ENCODE data around the gene CYGB.

Gene CYGB

DNA sequence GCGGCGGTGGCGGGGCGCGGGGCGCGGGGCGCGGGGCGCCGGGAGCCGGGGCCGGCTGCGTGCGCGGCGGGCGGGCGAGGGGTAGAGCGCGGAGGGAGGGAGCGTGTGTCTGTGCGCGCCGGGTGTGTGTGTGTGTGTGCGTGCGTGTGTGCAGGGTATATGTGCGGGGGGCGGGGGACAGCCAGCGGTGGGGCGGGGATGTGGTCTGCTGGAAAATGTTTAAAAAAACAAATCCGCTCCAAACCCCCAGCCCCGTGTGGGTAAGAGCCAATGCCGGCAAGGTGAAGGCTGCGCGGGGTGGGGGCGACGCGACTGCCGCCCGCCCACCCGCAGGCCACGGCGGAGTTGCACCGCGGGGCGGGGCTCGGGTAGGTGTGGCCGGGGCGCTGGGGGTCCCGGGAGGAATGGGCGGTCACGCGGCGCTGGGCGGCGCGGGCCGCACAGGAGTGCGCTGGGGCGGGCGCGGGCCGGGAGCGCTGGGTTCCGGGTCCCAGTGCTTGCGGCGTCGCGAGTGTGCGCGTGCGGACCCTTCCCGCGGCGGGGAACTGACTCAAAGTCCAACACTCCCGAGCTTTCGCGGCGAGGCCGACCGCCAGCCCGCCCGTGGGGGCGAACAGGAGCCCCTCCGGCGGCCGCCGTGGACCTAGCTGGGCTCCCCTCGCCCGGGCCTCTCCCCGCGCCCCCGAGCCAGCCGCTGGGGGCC is at the start of gene CYGB:
CYGB (minus strand) TSS at position 132 of the 703 bp plus-strand sequence. CDS start 167 bp downstream, outside the sequence.
- Histone ChIP-seq H3K4me1 (ENCODE audit: insufficient read depth, low read length) (peaks cover 8% of the 10 kb centered on the region), H3K36me3 (ENCODE audit: insufficient read depth, low read length) (no peaks in the 10 kb centered on the region), H3K27me3 (ENCODE audit: control insufficient read depth in 1 of 2, insufficient read depth in 2 of 2, low read length in 2 of 2) (peaks cover 0 to 35% of the 10 kb centered on the region in 2 donors), H3K27ac (ENCODE audit: low read depth, low read length) (no peak within 1 kb of the TSS), H3K4me3 (ENCODE audit: low read depth in 1 of 2, low read length in 2 of 2) (peak within 1 kb of the TSS; percentile 38 to 63), H3K9me3 (ENCODE audit: low read length) (no peaks in the 10 kb centered on the region), H3K9ac (ENCODE audit: low read length) (no peak within 1 kb of the TSS)

DNA sequence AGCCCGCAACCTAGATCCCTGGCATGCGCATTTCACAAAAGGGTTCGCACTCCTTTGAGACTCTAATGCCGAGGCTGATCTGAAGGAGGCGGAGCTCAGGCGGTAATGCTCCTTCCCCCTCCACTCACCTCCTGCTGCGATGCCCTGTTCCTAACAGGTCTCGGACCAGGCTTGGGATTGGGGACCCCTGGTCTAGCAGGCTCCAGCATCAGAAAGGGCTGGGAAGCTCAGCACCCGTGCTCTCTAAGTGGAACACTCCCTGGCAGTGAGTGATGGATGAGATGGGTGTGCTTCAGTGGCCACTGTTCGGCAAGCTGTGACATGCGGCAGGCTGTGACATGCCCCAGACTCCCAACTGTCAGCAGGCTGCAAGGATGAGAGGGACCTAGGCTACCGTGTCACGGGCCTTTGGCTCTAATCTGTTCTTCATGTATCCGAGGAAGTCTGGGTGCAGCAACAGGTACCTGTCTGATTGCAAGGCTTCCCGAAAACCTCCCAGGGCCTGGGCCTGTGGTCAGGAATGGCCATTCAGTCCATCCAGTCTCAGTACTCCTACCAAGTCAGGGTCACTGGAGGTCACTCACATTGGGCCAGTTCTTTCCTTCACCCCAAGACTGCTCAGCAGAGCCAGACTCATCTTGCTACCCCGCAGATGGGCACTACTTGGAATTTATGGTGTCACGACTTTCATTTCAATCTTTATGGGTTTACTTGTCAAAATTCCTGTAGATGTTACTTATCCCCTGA is 49.4 kb upstream of the CYGB start:
- Histone ChIP-seq H3K36me3 (ENCODE audit: insufficient read depth, low read length) (no peaks in the 10 kb centered on the region), H3K27ac (ENCODE audit: low read depth, low read length) (no peak overlapping the region), H3K27me3 (ENCODE audit: control insufficient read depth in 1 of 2, insufficient read depth in 2 of 2, low read length in 2 of 2) (peaks cover 9 to 38% of the 10 kb centered on the region in 2 donors), H3K9ac (ENCODE audit: low read length) (no peak overlapping the region), H3K4me1 (ENCODE audit: insufficient read depth, low read length) (no peaks in the 10 kb centered on the region), H3K4me3 (ENCODE audit: low read depth in 1 of 2, low read length in 2 of 2) (no peak overlapping the region), H3K9me3 (ENCODE audit: low read length) (no peaks in the 10 kb centered on the region)

DNA sequence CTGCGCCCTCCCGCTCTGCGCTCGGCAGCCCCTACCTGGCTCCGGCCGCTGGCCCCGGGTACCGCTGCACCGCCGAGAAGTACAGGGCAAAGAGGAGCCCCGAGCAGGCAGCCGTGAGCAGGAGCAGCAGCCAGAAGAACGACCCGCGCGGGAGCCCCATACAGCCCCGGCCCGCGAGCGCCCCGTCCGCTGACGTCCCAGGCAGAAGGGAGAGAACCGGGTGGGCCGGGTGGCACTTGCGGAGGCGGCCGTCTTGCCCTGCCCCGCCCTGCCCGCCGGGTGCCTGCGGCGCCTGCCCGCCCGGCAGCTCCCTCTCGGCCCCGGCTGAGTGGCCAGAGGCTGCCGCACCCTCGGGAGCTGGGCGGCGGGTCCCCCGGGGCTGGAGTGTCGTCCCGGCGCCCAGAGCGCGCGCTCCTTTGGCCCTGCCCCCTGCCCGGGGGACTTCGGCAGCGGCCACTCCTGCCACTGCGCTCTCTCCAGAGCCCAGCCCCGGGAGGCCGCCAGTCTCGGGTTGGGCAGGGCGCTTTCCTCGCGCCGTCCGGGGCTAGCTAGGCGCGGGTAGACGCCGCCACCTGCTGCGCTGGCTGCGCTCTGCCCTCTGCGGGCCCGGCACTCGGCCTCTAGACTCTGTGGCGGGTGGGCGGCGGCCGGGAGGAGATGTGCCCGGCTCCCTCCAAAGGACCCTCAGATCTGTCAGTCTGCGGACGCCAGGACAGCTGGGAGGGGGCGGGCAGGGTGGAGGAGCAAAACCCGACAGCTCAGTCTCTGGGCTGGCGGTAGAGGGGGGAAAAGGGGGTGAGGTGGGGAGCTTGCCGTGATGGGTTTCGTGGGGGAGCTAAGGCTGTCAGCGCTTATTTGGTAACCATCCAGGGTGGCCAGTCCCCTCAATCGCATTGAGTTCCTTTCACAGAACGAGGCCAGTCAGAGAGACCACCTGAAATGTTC is 48.4 kb upstream of the CYGB start, which contains the start of gene ST6GALNAC2:
ST6GALNAC2 (minus strand) TSS at position 212 of the 945 bp plus-strand sequence; CDS start at position 160, 52 bp downstream.
- Histone ChIP-seq H3K4me1 (ENCODE audit: insufficient read depth, low read length) (no peaks in the 10 kb centered on the region), H3K36me3 (ENCODE audit: insufficient read depth, low read length) (no peaks in the 10 kb centered on the region), H3K27ac (ENCODE audit: low read depth, low read length) (no peak within 1 kb of the TSS), H3K27me3 (ENCODE audit: control insufficient read depth in 1 of 2, insufficient read depth in 2 of 2, low read length in 2 of 2) (peaks cover 9 to 38% of the 10 kb centered on the region in 2 donors), H3K9ac (ENCODE audit: low read length) (no peak within 1 kb of the TSS), H3K9me3 (ENCODE audit: low read length) (no peaks in the 10 kb centered on the region), H3K4me3 (ENCODE audit: low read depth in 1 of 2, low read length in 2 of 2) (peak within 1 kb of the TSS; percentile 44 to 49)

DNA sequence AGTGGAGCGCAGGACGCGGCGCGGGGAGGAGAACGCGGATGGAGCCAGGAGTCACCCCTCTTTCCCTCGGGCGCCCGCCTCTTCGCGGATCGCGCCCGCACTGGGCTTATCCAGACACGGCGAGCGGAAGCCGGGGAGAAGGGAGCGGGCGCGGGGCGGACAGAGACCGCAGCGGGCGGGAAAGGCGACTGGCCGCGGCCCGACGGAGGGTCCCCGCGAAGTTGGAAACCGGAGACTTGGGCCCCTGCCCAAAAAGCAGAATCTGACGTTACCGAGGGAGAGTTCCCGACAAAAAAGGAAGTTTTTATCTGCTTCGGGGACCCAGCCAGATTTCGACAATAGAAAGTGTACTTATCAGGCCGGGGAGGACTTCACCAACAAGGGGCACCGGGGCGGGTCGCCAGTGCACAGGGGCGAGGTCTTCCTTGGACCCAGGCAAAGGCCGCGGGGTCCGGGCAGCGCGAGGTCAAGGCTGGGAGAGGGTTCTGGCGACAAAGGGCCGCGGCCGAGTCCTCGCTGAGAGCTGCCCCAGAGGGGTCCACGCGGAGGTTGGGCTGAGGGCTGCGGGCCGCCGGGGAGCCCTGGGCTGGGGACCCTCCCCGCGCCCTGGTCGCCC is 47.6 kb upstream of the CYGB start:
- H3K27ac ChIP-seq (ENCODE audit: low read depth, low read length): no peak overlapping the region
- H3K9ac ChIP-seq (ENCODE audit: low read length): no peak overlapping the region
- H3K4me3 ChIP-seq (ENCODE audit: low read depth in 1 of 2, low read length in 2 of 2): peak overlapping the region; percentile 44 to 49
- peaks cover 9 to 38% of the 10 kb centered on the region in 2 donors for H3K27me3 ChIP-seq (ENCODE audit: control insufficient read depth in 1 of 2, insufficient read depth in 2 of 2, low read length in 2 of 2)
- H3K36me3 ChIP-seq (ENCODE audit: insufficient read depth, low read length): no peaks in the 10 kb centered on the region
- no peaks in the 10 kb centered on the region for H3K4me1 ChIP-seq (ENCODE audit: insufficient read depth, low read length)
- H3K9me3 ChIP-seq (ENCODE audit: low read length): no peaks in the 10 kb centered on the region

DNA sequence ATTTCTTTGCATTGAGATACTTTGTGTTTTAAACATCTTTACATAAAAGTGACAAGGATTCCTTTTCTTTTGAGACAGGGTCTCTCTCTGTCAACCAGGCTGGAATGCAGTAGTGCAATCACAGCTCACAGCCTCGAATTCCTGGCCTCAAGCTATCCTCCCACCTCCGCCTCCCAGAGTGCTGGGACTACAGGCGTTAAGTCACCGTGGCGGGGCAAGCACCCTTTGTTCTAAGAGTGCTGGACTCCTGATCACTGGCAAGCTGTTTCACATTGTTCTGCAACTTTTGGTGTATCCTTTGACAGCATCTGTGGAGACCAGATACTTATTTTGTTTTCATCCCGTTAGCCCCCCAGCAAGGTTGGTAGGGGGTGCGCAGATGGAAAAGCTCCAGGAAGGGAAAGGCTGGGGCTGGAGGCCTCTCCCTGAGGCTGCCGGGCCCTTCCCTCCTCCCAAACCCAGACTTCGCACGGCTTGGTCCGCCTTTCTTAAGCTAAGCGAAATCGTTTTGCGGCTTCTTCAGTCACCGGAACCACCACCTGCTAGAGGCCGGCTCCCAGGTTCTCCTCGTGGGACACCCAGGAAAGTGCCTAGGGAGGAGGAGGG is 47.0 kb upstream of the CYGB start:
- Histone ChIP-seq H3K4me1 (ENCODE audit: insufficient read depth, low read length) (no peaks in the 10 kb centered on the region), H3K9me3 (ENCODE audit: low read length) (no peaks in the 10 kb centered on the region), H3K27me3 (ENCODE audit: control insufficient read depth in 1 of 2, insufficient read depth in 2 of 2, low read length in 2 of 2) (peaks cover 9 to 38% of the 10 kb centered on the region in 2 donors), H3K27ac (ENCODE audit: low read depth, low read length) (no peak overlapping the region), H3K9ac (ENCODE audit: low read length) (no peak overlapping the region), H3K36me3 (ENCODE audit: insufficient read depth, low read length) (no peaks in the 10 kb centered on the region), H3K4me3 (ENCODE audit: low read depth in 1 of 2, low read length in 2 of 2) (peak overlapping the region; percentile 44 to 49)

DNA sequence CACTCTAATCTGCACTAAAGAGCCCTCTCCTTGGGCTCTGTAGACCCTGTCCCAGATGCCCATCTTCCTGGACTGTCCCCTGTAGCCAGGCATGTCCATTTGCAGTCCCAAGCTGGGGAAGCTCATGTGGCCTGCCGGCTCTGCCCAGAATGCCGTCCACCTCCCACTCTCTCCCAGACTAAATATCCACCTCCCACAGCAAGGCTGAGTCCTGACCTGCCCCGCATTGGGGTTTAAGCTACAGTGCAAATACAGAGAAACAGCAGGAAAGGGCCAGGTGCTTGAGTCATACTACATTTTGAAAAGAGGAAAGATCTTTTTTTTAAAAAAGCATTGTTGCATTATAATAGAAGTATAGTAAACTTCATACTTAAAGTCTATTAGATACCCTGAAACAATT is 45.2 kb upstream of the CYGB start:
- H3K9ac ChIP-seq (ENCODE audit: low read length): no peak overlapping the region
- no peak overlapping the region for H3K4me3 ChIP-seq (ENCODE audit: low read depth in 1 of 2, low read length in 2 of 2)
- H3K4me1 ChIP-seq (ENCODE audit: insufficient read depth, low read length): no peaks in the 10 kb centered on the region
- H3K36me3 ChIP-seq (ENCODE audit: insufficient read depth, low read length): no peaks in the 10 kb centered on the region
- H3K27me3 ChIP-seq (ENCODE audit: control insufficient read depth in 1 of 2, insufficient read depth in 2 of 2, low read length in 2 of 2): peaks cover 9 to 30% of the 10 kb centered on the region in 2 donors
- no peak overlapping the region for H3K27ac ChIP-seq (ENCODE audit: low read depth, low read length)
- H3K9me3 ChIP-seq (ENCODE audit: low read length): no peaks in the 10 kb centered on the region

DNA sequence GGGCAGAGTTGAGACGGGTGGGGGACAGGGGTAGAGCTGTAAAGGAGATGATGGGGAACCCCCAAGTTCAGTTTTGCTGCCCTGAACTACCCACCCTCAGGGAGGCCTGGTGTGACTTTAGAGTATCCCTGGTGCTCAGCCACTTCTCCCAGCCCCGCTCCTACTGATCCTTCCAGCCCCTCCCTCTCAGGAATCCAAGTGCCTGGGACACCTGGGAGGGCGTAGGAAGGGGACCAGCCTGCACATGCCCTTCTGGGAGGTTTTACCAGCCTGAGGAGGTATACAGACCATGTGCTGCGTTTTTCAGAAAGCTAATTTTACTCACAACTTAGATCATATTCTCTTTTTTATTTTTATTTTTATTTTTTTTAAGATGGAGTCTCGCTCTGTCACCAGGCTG is 44.0 kb upstream of the CYGB start:
- Histone ChIP-seq H3K9me3 (ENCODE audit: low read length) (no peaks in the 10 kb centered on the region), H3K4me3 (ENCODE audit: low read depth in 1 of 2, low read length in 2 of 2) (no peak overlapping the region), H3K4me1 (ENCODE audit: insufficient read depth, low read length) (no peaks in the 10 kb centered on the region), H3K36me3 (ENCODE audit: insufficient read depth, low read length) (no peaks in the 10 kb centered on the region), H3K27me3 (ENCODE audit: control insufficient read depth in 1 of 2, insufficient read depth in 2 of 2, low read length in 2 of 2) (peaks cover 0 to 19% of the 10 kb centered on the region in 2 donors), H3K9ac (ENCODE audit: low read length) (no peak overlapping the region), H3K27ac (ENCODE audit: low read depth, low read length) (no peak overlapping the region)

DNA sequence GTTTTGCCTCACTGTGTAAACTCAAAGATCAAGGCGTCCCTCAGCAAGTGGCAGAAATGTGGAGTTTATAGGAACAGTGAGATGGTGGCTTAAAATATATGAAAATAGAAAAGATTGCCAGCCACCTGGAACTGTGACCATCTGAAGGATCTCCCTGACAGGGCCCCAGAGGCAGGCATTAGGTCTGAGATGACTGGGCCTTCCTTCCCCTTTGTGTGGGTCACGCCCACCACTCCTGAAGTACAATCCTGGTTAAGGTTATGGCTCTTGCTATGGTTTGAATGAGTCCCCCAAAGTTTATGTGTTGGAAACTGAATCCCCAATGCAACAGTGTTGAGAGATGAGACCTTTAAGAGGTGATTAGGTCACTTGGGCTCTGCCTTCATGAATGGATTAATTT is 41.8 kb upstream of the CYGB start:
- no peaks in the 10 kb centered on the region for H3K9me3 ChIP-seq (ENCODE audit: low read length)
- H3K4me1 ChIP-seq (ENCODE audit: insufficient read depth, low read length): no peaks in the 10 kb centered on the region
- no peak overlapping the region for H3K27ac ChIP-seq (ENCODE audit: low read depth, low read length)
- no peak overlapping the region for H3K4me3 ChIP-seq (ENCODE audit: low read depth in 1 of 2, low read length in 2 of 2)
- no peak overlapping the region for H3K9ac ChIP-seq (ENCODE audit: low read length)
- H3K36me3 ChIP-seq (ENCODE audit: insufficient read depth, low read length): no peaks in the 10 kb centered on the region
- no peaks in the 10 kb centered on the region for H3K27me3 ChIP-seq (ENCODE audit: control insufficient read depth in 1 of 2, insufficient read depth in 2 of 2, low read length in 2 of 2)

DNA sequence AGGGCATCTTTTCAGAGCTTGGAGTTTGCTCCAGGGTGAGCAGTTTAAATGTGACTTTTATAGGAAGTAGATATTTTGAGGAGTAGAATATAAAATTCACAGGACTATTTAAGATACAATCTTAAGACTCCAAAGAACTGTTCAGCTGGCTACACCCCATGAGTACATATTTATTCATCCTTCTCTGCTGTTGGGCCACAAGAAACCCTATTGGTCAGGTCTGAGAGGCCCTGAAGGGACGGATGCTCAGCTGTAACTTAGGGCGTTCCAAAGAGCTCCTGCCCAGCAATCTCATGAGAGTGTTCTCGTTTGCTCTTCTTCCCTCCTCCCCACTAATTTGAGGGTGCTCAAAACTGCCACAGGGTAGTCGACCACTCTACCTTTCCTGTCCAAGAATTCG is 40.9 kb upstream of the CYGB start:
- Histone ChIP-seq H3K36me3 (ENCODE audit: insufficient read depth, low read length) (no peaks in the 10 kb centered on the region), H3K4me1 (ENCODE audit: insufficient read depth, low read length) (no peaks in the 10 kb centered on the region), H3K27ac (ENCODE audit: low read depth, low read length) (no peak overlapping the region), H3K9me3 (ENCODE audit: low read length) (no peaks in the 10 kb centered on the region), H3K27me3 (ENCODE audit: control insufficient read depth in 1 of 2, insufficient read depth in 2 of 2, low read length in 2 of 2) (no peaks in the 10 kb centered on the region), H3K9ac (ENCODE audit: low read length) (no peak overlapping the region), H3K4me3 (ENCODE audit: low read depth in 1 of 2, low read length in 2 of 2) (no peak overlapping the region)

DNA sequence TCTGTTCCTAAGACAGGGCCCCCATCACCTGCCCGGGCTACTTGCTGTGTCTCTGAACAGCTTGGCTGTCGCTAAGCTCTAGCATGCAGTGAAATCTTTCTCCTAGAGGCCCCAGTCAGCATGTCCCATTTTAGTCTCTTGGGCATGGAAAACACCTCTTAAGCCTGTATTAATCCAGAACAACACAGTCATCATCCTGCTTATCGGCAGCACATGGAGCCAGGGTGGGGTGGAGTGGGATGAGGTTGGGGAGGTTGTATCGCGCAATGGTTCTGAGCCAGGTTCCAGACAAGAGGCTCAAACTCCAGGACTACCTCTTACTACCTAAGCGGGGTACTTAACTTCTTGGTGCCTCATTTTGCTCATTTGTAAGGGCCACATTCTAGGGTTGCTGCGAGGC is 40.4 kb upstream of the CYGB start:
- H3K4me3 ChIP-seq (ENCODE audit: low read depth in 1 of 2, low read length in 2 of 2): no peak overlapping the region
- no peak overlapping the region for H3K9ac ChIP-seq (ENCODE audit: low read length)
- no peaks in the 10 kb centered on the region for H3K4me1 ChIP-seq (ENCODE audit: insufficient read depth, low read length)
- no peaks in the 10 kb centered on the region for H3K27me3 ChIP-seq (ENCODE audit: control insufficient read depth in 1 of 2, insufficient read depth in 2 of 2, low read length in 2 of 2)
- H3K27ac ChIP-seq (ENCODE audit: low read depth, low read length): no peak overlapping the region
- H3K36me3 ChIP-seq (ENCODE audit: insufficient read depth, low read length): no peaks in the 10 kb centered on the region
- H3K9me3 ChIP-seq (ENCODE audit: low read length): no peaks in the 10 kb centered on the region

Measured in muscle layer of colon (tissue), 2 donors.